Panc1 (cell line): Measurements from ENCODE around the gene TMEM163. TPM values are rescaled to one million over a fixed set of nuclear protein-coding genes. Genes with fewer than 3 reads are reported as not detected.

Experiments used
- ATAC-seq: fragments of 200-7000 bp; cut with Tn5 transposase; 2 replicates; pipeline ENCODE4 v1.9.1; 2020; ENCODE audit warnings: mild to moderate bottlenecking, moderate library complexity
- BruUV-seq: library from RNA; stranded (reverse); fragments of 400-500 nt; replicated peaks from 2 replicates; lab custom pipeline; 2021; lab: Mats Ljungman, UMichigan
- CTCF ChIA-PET: fragments of 300-600 bp; sonication (Branson Sonifier 250); formaldehyde crosslinking; loops from one replicate; lab custom pipeline; 2022; ENCODE audit warnings: antibody characterized with exemption; lab: Charles Lee
- POLR2A ChIA-PET: fragments of 300-600 bp; sonication (Branson Sonifier 250); formaldehyde crosslinking; loops from one replicate; lab custom pipeline; 2022; ENCODE audit warnings: antibody characterized with exemption; lab: Charles Lee
- DNase-seq: peaks from one replicate; pipeline ENCODE4 v3.0.0-alpha.2; 2010; ENCODE audit warnings: low read depth, low spot score
- H3K27ac ChIP-seq: 2 replicates; pipeline ENCODE4 v1.5.1; 2011; ENCODE audit warnings: mild to moderate bottlenecking, low read length, inconsistent platforms
- H3K27me3 ChIP-seq: fragments of 200-500 bp; sonication (Bioruptor generic); 2 replicates; pipeline ENCODE4 v1.6.0; 2014; ENCODE audit warnings: low read length, inconsistent platforms; ENCODE audit not compliant: control insufficient read depth, insufficient read depth
- H3K36me3 ChIP-seq: fragments of 200-500 bp; sonication (Bioruptor generic); 2 replicates; pipeline ENCODE4 v1.5.1; 2014; ENCODE audit warnings: inconsistent platforms, mild to moderate bottlenecking, low read length, moderate library complexity; ENCODE audit not compliant: control insufficient read depth, insufficient read depth
- H3K4me1 ChIP-seq: 2 replicates; pipeline ENCODE4 v1.5.1; 2011; ENCODE audit warnings: inconsistent platforms, mild to moderate bottlenecking, low read length, moderate library complexity; ENCODE audit not compliant: control insufficient read depth, insufficient read depth
- H3K4me3 ChIP-seq, 2 experiments: 2 replicates each; pipeline ENCODE4 v1.5.1; 2011 to 2012; ENCODE audit warnings: low read depth in 2 of 2, low read length in 2 of 2, mild to moderate bottlenecking in 2 of 2, inconsistent platforms in 1 of 2, moderate library complexity in 1 of 2
- H3K9me3 ChIP-seq: fragments of 200-500 bp; sonication (Bioruptor generic); 2 replicates; pipeline ENCODE4 v1.5.1; 2014; ENCODE audit warnings: low read depth, mild to moderate bottlenecking, inconsistent platforms, low read length, moderate library complexity; ENCODE audit not compliant: control insufficient read depth, insufficient read depth
- POLR2AphosphoS5 ChIP-seq: IDR thresholded peaks from 2 replicates; pipeline ENCODE4 v1.6.1; 2012; ENCODE audit warnings: mild to moderate bottlenecking, low read depth, low read length, moderate library complexity
- SIN3A ChIP-seq: IDR thresholded peaks from 2 replicates; pipeline ENCODE4 v1.6.1; 2012; ENCODE audit warnings: low read depth, mild to moderate bottlenecking, low read length, moderate library complexity, borderline replicate concordance; ENCODE audit not compliant: insufficient read depth
- TCF7L2 ChIP-seq: IDR thresholded peaks from 2 replicates; pipeline ENCODE4 v1.6.1; 2011; ENCODE audit warnings: mild to moderate bottlenecking, low read depth, low read length, inconsistent platforms
- in situ Hi-C: cut with HindIII; loops from 2 replicates; pipeline ENCODE4 v1.10.0; 2016; ENCODE audit warnings: low sequenced_read_pairs, low pct_unique_long_range_greater_than_20kb
- intact Hi-C: fragments of 100-400 bp; cut with micrococcal nuclease; formaldehyde crosslinking; loops from one replicate; pipeline ENCODE4 v1.10.0; 2022; ENCODE audit not compliant: unreplicated experiment
- total RNA-seq: library from RNA; stranded (reverse); gene quantifications from one replicate; pipeline ENCODE4 v1.2.1, GENCODE V29; 2021; ENCODE audit not compliant: unreplicated experiment
- TF ChIP-seq, protein P1 (sequence below): fragments of 450-650 bp; IDR thresholded peaks from 2 replicates; pipeline ENCODE4 v1.5.1; 2017; ENCODE audit warnings: mild to moderate bottlenecking
- TF ChIP-seq, protein P2 (sequence below), 2 experiments: IDR thresholded peaks; 2 replicates each; pipeline ENCODE4 v1.6.1; 2011 to 2012; ENCODE audit warnings: low read depth in 2 of 2, control low read depth in 1 of 2, low read length in 1 of 2, mild to moderate bottlenecking in 1 of 2, moderate library complexity in 1 of 2; ENCODE audit not compliant: insufficient read depth in 1 of 2

The TMEM163 gene
- total RNA-seq, 1 experiment from 2014 or later, result not detected

DNA sequence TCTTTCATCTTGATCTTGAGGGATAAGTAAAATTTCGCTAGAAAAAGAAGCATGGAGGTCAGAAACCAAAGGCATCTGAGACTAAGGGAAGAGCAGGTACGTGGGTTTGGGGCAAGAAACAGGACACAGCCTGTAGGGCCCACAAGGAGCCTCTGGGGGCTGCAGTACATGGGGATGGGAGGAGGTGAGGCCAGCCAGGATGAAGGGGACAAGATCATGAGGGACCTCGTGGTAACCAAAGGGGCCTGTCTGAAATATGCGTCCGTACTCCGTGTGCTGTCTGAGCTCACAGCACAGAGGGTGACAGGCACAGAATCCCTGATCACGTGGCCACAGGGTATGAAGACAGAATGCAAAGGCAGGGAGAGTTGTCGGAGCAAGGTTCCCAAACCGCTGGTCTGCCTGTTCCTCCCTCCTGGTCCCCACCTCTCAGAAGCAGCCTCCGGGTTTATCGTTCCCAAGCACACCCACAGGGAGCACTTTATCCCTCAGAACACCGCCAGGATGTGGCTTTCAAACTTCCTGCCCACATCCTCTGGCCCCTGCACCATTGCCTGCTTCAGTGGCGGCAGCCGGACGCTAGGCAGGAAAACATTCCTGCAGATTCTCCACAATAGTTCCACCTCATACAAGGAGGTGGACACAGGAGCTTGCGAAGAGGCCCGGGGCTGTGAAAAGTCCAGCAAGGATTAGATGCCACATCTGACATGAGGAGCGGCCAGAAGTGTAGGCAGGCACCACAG lies 12.0 kb downstream of the TMEM163 start:
- DNase-seq (no peak), ATAC-seq (no peak)
- intact Hi-C loops (no loop called here), in situ Hi-C loops (no loop called here)
- Histone ChIP-seq H3K4me3 (no peak overlapping the region), H3K27ac (no peak overlapping the region), H3K4me1 (no peaks in the 10 kb centered on the region), H3K27me3 (peaks cover 8% of the 10 kb centered on the region; the same call in 1 of the 2 replicates), H3K36me3 (no peaks in the 10 kb centered on the region), H3K9me3 (no peaks in the 10 kb centered on the region)
- ChIA-PET CTCF (no interaction called here), POLR2A (no interaction called here)
- no TSS peak for BruUV-seq
- no peak for TF ChIP-seq SIN3A
- TF ChIP-seq, protein P1, sequence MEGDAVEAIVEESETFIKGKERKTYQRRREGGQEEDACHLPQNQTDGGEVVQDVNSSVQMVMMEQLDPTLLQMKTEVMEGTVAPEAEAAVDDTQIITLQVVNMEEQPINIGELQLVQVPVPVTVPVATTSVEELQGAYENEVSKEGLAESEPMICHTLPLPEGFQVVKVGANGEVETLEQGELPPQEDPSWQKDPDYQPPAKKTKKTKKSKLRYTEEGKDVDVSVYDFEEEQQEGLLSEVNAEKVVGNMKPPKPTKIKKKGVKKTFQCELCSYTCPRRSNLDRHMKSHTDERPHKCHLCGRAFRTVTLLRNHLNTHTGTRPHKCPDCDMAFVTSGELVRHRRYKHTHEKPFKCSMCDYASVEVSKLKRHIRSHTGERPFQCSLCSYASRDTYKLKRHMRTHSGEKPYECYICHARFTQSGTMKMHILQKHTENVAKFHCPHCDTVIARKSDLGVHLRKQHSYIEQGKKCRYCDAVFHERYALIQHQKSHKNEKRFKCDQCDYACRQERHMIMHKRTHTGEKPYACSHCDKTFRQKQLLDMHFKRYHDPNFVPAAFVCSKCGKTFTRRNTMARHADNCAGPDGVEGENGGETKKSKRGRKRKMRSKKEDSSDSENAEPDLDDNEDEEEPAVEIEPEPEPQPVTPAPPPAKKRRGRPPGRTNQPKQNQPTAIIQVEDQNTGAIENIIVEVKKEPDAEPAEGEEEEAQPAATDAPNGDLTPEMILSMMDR, result no peak
- TF ChIP-seq POLR2AphosphoS5, result no peak
- TF ChIP-seq, protein P2, sequence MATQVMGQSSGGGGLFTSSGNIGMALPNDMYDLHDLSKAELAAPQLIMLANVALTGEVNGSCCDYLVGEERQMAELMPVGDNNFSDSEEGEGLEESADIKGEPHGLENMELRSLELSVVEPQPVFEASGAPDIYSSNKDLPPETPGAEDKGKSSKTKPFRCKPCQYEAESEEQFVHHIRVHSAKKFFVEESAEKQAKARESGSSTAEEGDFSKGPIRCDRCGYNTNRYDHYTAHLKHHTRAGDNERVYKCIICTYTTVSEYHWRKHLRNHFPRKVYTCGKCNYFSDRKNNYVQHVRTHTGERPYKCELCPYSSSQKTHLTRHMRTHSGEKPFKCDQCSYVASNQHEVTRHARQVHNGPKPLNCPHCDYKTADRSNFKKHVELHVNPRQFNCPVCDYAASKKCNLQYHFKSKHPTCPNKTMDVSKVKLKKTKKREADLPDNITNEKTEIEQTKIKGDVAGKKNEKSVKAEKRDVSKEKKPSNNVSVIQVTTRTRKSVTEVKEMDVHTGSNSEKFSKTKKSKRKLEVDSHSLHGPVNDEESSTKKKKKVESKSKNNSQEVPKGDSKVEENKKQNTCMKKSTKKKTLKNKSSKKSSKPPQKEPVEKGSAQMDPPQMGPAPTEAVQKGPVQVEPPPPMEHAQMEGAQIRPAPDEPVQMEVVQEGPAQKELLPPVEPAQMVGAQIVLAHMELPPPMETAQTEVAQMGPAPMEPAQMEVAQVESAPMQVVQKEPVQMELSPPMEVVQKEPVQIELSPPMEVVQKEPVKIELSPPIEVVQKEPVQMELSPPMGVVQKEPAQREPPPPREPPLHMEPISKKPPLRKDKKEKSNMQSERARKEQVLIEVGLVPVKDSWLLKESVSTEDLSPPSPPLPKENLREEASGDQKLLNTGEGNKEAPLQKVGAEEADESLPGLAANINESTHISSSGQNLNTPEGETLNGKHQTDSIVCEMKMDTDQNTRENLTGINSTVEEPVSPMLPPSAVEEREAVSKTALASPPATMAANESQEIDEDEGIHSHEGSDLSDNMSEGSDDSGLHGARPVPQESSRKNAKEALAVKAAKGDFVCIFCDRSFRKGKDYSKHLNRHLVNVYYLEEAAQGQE (IDR thresholded peaks at IDR 0.05; ENCODE audit: insufficient read depth in 1 of 2, low read depth in 2 of 2, low read length in 1 of 2), result no peak
- no peak for TF ChIP-seq TCF7L2

DNA sequence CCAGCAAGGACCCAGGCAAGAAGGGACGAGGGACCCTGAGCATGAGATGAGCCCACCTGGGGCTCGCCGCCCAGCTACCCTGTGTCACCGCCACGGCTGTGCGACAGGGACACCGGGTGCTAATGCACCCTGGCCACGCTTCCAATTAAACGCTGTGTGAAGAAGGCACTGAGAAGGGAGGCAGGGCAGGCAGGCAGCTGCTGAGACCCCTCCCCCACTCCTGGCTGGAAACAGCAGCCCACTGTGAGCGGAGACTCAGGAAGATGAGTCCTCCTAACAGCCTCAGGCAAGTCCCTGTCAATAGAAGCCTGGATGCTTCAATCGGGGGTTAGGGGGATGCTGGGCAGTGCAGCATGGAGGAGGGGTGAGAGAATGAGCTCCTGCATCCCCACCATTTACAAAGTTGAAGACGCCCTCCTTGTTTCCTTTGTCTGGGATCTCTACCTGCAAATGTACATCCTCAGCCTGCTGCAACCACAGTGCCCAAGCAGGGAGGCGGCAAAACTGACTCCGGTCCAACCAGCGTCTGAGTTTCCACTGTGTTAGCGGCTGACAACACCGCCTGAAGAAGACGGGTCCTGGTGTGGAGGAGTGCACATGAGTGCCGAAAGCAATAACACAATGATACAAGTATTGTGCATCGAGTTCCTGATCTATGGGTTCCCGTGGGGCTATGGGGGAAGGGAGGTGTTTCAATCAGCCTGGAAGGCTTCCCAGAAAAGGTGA lies 12.8 kb downstream of the TMEM163 start:
- no peaks in the 10 kb centered on the region for H3K9me3 ChIP-seq
- ChIA-PET POLR2A (no interaction called here), CTCF (no interaction called here)
- no peaks in the 10 kb centered on the region for H3K4me1 ChIP-seq
- TF ChIP-seq, protein P2 (IDR thresholded peaks at IDR 0.05; ENCODE audit: insufficient read depth in 1 of 2, low read depth in 2 of 2, low read length in 1 of 2), result no peak
- no peak for TF ChIP-seq TCF7L2
- TF ChIP-seq, protein P1, result no peak
- no peak for TF ChIP-seq SIN3A
- no peak for TF ChIP-seq POLR2AphosphoS5
- H3K36me3 ChIP-seq, result no peaks in the 10 kb centered on the region
- no peak overlapping the region for H3K4me3 ChIP-seq
- intact Hi-C loops, result no loop called here
- no peak for DNase-seq
- peaks cover 8% of the 10 kb centered on the region for H3K27me3 ChIP-seq
- in situ Hi-C loops, result no loop called here
- no peak for ATAC-seq
- BruUV-seq, result no TSS peak
- H3K27ac ChIP-seq, result no peak overlapping the region
